CD4-positive, alpha-beta T cell (primary cell): ENCODE results near the gene ZNF391. TPM values are rescaled to one million over a fixed set of nuclear protein-coding genes. Genes with fewer than 3 reads are reported as not detected.

Experiments used
- ATAC-seq: fragments of 200-7000 bp; cut with Tn5 transposase; one replicate; pipeline ENCODE4 v1.10.0; 2022; ENCODE audit warnings: mild to moderate bottlenecking; ENCODE audit not compliant: poor library complexity
- CTCF ChIA-PET: fragments of 350-600 bp; sonication (Branson Sonifier 250); formaldehyde crosslinking; loops from one replicate; lab custom pipeline; 2021; ENCODE audit warnings: antibody characterized with exemption, inconsistent platforms; lab: Charles Lee
- POLR2A ChIA-PET: fragments of 350-600 bp; sonication (Branson Sonifier 250); formaldehyde crosslinking; loops from one replicate; lab custom pipeline; 2021; ENCODE audit warnings: antibody characterized with exemption, inconsistent platforms; lab: Charles Lee
- DNase-seq, 14 experiments: peaks; one replicate each; pipeline ENCODE4 v3.0.0-alpha.2; 2013 to 2020; ENCODE audit warnings: mixed read lengths in 2 of 14
- H3K27ac ChIP-seq, 2 donors: one replicate each; pipeline versions ENCODE4 v1.5.1 to v1.7.0; 2013; ENCODE audit warnings: low read length in 2 of 2, low read depth in 1 of 2, mild to moderate bottlenecking in 1 of 2
- H3K27me3 ChIP-seq, 2 experiments: 1 replicate in 1 of 2; 2 replicates in 1 of 2; pipeline versions ENCODE4 v1.6.1 to v1.7.0; 2013; ENCODE audit warnings: low read length in 2 of 2, control low read depth in 1 of 2, mild to moderate bottlenecking in 1 of 2, moderate library complexity in 1 of 2; ENCODE audit not compliant: insufficient read depth in 2 of 2, control insufficient read depth in 1 of 2
- H3K36me3 ChIP-seq: one replicate; pipeline ENCODE4 v1.6.1; 2013; ENCODE audit warnings: low read length, control low read depth; ENCODE audit not compliant: insufficient read depth
- H3K4me1 ChIP-seq: one replicate; pipeline ENCODE4 v1.6.1; 2013; ENCODE audit warnings: low read length, control low read depth; ENCODE audit not compliant: insufficient read depth
- H3K4me3 ChIP-seq: one replicate; pipeline ENCODE4 v1.5.1; 2013; ENCODE audit warnings: mild to moderate bottlenecking, low read length, moderate library complexity
- H3K9me3 ChIP-seq, 2 experiments: 1 replicate in 1 of 2; 2 replicates in 1 of 2; pipeline versions ENCODE4 v1.6.1 to v1.7.0; 2013; ENCODE audit warnings: low read length in 2 of 2, mild to moderate bottlenecking in 2 of 2, control low read depth in 1 of 2, moderate library complexity in 1 of 2; ENCODE audit not compliant: control insufficient read depth in 1 of 2, insufficient read depth in 1 of 2
- H3K27ac Mint-ChIP-seq: one replicate; pipeline ENCODE4 v1.8.0; 2020; ENCODE audit warnings: mixed read lengths
- H3K27me3 Mint-ChIP-seq: one replicate; pipeline ENCODE4 v1.8.0; 2021; ENCODE audit warnings: mixed read lengths
- H3K36me3 Mint-ChIP-seq: one replicate; pipeline ENCODE4 v1.8.0; 2021; ENCODE audit warnings: low read depth, mixed read lengths
- H3K4me1 Mint-ChIP-seq: one replicate; pipeline ENCODE4 v1.8.0; 2021; ENCODE audit warnings: low read depth, mixed read lengths
- H3K4me3 Mint-ChIP-seq: one replicate; pipeline ENCODE4 v1.8.0; 2020; ENCODE audit warnings: mild to moderate bottlenecking, mixed read lengths
- H3K9me3 Mint-ChIP-seq: one replicate; pipeline ENCODE4 v1.8.0; 2020; ENCODE audit warnings: mixed read lengths
- CTCF ChIP-seq: fragments of 200-600 bp; IDR thresholded peaks from one replicate; pipeline ENCODE4 v1.8.0; 2022; ENCODE audit warnings: antibody characterized with exemption, mild to moderate bottlenecking
- intact Hi-C, 2 experiments: fragments of 100-400 bp; cut with DNase I in 1 of 2; cut with micrococcal nuclease in 1 of 2; formaldehyde crosslinking; loops; one replicate each; pipeline versions ENCODE4 v1.15.1 to v1.9.0; 2023 to 2025; cut with DNase I, micrococcal nuclease
- total RNA-seq, 174 experiments: library from RNA in 2 of 174; stranded (reverse) in 2 of 174; gene quantifications; one replicate each; pipeline ENCODE4 v1.2.3 and lab custom pipeline; 2021 to 2026

ZNF391 gene
- total RNA-seq, 2 experiments from 2014 or later = 1.6 to 1.8 TPM

DNA sequence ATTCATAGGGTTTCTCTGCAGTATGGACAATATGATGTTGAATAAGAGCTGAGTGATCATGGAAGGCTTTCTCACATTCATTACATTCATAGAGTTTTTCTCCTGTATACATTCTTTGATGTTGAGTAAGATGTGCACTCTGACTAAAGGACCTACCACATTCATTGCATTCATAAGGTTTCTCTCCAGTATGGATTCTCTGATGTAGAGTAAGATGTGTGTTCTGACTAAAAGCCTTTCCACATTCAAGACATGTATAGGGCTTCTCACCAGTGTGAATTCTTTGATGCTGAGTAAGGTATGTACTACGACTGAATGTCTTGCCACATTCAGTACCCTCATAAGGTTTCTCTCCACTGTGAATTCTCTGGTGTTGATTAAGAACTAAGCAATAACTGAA lies 29.3 kb upstream of the ZNF391 start:
- Histone ChIP-seq H3K27ac (no peak overlapping the region), H3K9me3 (peaks cover 0 to 54% of the 10 kb centered on the region in 2 experiments), H3K36me3 (peaks cover 10% of the 10 kb centered on the region), H3K27me3 (no peaks in the 10 kb centered on the region), H3K4me3 (no peak overlapping the region), H3K4me1 (no peaks in the 10 kb centered on the region)
- Mint-ChIP-seq H3K9me3 (peaks cover 42% of the 10 kb centered on the region), H3K4me3 (no peak overlapping the region), H3K27me3 (no peaks in the 10 kb centered on the region), H3K36me3 (peaks cover 68% of the 10 kb centered on the region), H3K4me1 (no peaks in the 10 kb centered on the region), H3K27ac (no peak overlapping the region)
- TF ChIP-seq CTCF = no peak
- no peak for DNase-seq
- ChIA-PET POLR2A (no interaction called here), CTCF (no interaction called here)
- ATAC-seq = no peak
- intact Hi-C loops = no loop called here

GRCh38 chr6:27368202-27368601 lies 20.4 kb upstream of the ZNF391 start:
- intact Hi-C loops = no loop called here
- TF ChIP-seq CTCF = no peak
- H3K4me1 Mint-ChIP-seq = peaks cover 8% of the 10 kb centered on the region
- no peak for ATAC-seq
- no peak overlapping the region for H3K27ac Mint-ChIP-seq
- peaks cover 56% of the 10 kb centered on the region for H3K36me3 Mint-ChIP-seq
- POLR2A ChIA-PET = no interaction called here
- H3K27ac ChIP-seq = no peak overlapping the region
- no peaks in the 10 kb centered on the region for H3K27me3 ChIP-seq
- H3K4me1 ChIP-seq = no peaks in the 10 kb centered on the region
- H3K9me3 ChIP-seq = peaks cover 0 to 11% of the 10 kb centered on the region in 2 experiments
- CTCF ChIA-PET = no interaction called here
- H3K27me3 Mint-ChIP-seq = peaks cover 7% of the 10 kb centered on the region
- H3K4me3 ChIP-seq = no peak overlapping the region
- peaks cover 7% of the 10 kb centered on the region for H3K36me3 ChIP-seq
- H3K4me3 Mint-ChIP-seq = no peak overlapping the region
- DNase-seq = no peak
- no peaks in the 10 kb centered on the region for H3K9me3 Mint-ChIP-seq

GRCh38 chr6:27370391-27370790 lies 18.2 kb upstream of the ZNF391 start:
- no peak for TF ChIP-seq CTCF
- Mint-ChIP-seq H3K4me1 (peaks cover 30% of the 10 kb centered on the region), H3K27me3 (peaks cover 7% of the 10 kb centered on the region), H3K27ac (no peak overlapping the region), H3K4me3 (no peak overlapping the region), H3K36me3 (peaks cover 41% of the 10 kb centered on the region), H3K9me3 (no peaks in the 10 kb centered on the region)
- DNase-seq = no peak
- ChIA-PET POLR2A (interaction anchor here (0.7 to 1.0 kb wide), 2 partner anchors 18 to 109 kb away, joined by 3 to 4 read pairs; partner anchors contain the start of gene ZNF391), CTCF (no interaction called here)
- Histone ChIP-seq H3K27me3 (no peaks in the 10 kb centered on the region), H3K4me3 (no peak overlapping the region), H3K27ac (no peak overlapping the region), H3K9me3 (peaks cover 0 to 15% of the 10 kb centered on the region in 2 experiments), H3K4me1 (peaks cover 11% of the 10 kb centered on the region), H3K36me3 (peaks cover 7% of the 10 kb centered on the region)
- ATAC-seq = no peak
- intact Hi-C loops = loop anchor here in 1 of 2 experiments (10.0 kb wide), 1 partner anchor 394 kb away; no protein-coding TSS in a partner anchor
